Limb (tissue), 2 donors: Measurements from ENCODE around the gene HOXC12.
A peak's percentile ranks its signal among the peaks of the same experiment; 100 is the strongest.

Experiments
- DNase-seq, 2 donors: peaks; one replicate each; pipeline ENCODE4 v3.0.0-alpha.2; 2016; ENCODE audit errors: extremely low spot score in 2 of 2

The HOXC12 gene

DNA sequence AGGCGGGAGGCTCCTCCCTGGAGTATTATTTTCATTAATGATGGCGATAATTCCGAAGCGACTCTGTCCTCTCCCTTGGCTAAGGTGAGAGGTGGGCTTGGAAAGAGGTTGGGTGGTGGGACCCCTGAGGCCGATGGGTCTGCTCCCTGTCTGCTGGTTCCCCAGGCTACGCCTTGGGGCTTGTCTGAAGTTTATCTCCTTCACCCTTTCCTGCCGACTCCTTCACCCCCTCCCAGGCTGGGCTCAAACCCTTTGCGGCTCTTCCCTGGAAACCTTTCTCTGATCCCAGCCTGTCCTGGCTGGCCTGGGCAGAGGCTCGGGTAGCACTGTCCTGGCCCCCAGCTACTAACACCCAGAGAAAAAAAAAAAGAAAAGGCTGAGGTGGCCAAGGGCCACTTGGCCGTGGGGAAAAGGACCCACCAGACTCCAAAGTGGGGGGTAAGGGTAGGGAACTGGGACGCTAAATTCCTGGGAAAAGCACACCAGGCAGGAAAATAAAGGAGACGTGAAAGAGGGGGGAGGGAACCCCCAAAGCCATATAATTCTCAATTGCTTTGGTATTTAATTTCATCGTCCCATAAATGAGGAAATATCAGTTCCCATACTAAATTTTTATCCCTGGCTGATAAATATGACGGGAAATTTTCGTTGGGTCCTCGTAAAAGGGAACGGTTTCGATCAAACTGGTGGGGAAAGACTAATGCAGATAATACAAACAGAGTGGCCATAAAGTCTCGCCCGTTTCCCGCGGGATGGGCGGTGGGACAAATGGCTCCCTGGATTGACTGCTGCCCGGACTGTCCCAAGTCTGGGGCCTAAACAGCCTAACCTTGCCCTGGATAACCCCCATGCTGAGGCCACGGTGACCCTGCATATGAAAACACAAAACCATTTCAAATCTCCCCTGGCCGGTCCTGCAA lies 28.2 kb downstream of the HOXC12 start:
- DNase-seq = no peak

DNA sequence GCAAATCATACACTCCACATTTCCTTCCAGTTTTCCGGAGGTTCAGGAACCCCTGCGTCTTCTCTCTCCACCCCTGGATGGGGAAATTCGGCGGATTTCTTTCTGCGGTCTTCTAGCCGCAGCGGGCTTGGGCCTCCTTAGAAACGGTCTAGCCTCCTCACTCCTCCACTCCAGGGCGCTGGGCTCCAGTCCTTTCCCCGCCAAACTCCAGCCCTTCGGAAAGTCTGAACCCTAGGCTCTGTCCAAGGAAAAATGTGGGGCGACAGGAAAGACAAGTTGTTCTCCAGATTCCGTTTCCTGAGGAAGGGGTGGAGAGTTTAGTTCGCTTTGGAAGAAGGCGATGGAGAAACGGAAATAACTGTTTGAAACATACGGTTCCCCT lies 28.9 kb downstream of the HOXC12 start:
- no peak for DNase-seq

DNA sequence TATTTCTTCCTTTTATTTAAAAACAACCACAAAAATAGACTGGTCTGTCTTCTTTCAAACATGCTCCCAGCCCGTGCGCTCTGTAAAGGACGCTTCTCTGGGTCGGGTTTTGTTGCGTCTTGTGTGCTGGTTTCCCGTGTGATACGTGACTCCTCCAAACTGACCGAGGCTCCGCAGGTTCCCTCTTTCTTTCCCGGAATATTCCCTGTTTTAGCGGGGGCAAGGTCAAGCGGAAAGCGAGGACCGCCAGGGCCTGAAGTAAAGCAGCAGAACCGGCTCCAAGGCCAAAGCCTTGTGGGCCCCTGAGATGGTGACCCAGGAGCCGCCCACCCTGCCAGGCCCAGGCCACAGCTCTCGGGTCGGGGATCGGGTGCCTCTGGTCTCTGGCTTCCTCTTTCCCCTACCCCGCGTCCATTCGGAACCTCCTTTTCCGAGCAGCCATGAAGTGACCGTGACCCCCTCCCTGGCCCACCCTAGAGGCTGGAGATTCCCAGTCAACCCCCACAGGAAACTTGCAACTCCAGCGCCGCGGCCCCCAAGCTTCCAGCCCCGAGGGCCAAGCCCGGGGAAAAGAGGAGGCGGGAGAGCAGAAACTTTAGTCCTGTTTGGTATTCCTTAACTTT lies 29.4 kb downstream of the HOXC12 start:
- peak in 1 of 2 donors; percentile 71 for DNase-seq

DNA sequence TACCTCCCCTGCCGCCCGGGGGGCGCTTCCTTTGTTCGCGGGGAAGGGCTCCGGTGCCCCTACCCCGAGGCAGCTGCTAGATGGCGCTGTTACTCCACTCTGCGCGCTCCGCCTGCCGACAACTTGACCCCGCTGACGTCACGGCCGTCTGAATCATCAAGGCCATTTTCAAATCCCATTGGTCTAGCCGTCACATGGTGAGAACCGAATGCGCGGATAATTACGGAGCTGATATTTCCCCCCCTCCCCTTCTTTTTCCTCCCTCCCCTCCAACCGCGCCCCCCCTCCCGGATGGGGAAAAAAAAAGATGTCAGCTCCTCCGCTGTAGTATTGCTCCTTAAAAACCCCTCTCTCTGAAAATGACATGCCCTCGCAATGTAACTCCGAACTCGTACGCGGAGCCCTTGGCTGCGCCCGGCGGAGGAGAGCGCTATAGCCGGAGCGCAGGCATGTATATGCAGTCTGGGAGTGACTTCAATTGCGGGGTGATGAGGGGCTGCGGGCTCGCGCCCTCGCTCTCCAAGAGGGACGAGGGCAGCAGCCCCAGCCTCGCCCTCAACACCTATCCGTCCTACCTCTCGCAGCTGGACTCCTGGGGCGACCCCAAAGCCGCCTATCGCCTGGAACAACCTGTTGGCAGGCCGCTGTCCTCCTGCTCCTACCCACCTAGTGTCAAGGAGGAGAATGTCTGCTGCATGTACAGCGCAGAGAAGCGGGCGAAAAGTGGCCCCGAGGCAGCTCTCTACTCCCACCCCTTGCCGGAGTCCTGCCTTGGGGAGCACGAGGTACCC lies 30.4 kb downstream of the HOXC12 start, which contains the start of gene HOXC10:
HOXC10 (plus strand) TSS at position 246 of the 791 bp plus-strand sequence; CDS start at position 360, 114 bp downstream.
- DNase-seq = peak; percentile 96 to 97

DNA sequence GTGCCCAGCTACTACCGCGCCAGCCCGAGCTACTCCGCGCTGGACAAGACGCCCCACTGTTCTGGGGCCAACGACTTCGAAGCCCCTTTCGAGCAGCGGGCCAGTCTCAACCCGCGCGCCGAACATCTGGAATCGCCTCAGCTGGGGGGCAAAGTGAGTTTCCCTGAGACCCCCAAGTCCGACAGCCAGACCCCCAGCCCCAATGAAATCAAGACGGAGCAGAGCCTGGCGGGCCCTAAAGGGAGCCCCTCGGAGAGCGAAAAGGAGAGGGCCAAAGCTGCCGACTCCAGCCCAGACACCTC lies 30.9 kb downstream of the HOXC12 start:
- DNase-seq = peak in 1 of 2 donors; percentile 73

DNA sequence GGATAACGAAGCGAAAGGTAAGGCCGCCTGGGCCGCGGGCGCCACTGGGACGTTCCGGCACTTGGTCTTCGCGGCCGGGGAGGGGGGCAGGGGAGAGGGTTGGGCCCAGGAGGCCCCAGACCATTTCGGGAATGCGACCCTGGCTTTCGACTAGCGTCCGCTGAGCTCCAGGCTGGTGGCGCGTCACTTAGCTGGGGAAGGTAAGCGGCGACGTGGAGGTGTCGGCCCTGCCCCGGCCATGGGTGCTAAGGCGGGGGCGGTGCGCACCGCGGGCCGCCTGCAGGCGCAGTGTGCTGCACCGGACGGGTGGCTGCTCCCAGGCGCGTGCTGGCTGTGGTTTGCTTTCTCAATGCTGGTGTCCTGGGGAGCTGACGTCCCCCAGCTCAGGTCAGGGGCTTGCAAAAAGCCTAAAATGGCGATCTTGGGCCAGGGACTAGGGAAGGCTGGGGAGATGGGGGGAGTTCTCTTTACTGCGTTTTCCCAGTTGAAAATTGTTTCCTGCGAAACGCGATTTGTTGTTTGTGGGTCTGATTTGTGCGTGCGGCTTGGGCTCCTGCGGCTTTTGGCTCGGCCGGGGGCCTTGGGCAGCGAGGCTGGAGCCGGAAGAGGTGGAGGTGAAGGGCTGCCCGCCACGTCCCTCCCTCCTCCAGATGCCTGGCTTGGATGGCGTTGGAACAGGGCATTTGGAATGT lies 31.4 kb downstream of the HOXC12 start:
- peak in 1 of 2 donors; percentile 67 for DNase-seq

DNA sequence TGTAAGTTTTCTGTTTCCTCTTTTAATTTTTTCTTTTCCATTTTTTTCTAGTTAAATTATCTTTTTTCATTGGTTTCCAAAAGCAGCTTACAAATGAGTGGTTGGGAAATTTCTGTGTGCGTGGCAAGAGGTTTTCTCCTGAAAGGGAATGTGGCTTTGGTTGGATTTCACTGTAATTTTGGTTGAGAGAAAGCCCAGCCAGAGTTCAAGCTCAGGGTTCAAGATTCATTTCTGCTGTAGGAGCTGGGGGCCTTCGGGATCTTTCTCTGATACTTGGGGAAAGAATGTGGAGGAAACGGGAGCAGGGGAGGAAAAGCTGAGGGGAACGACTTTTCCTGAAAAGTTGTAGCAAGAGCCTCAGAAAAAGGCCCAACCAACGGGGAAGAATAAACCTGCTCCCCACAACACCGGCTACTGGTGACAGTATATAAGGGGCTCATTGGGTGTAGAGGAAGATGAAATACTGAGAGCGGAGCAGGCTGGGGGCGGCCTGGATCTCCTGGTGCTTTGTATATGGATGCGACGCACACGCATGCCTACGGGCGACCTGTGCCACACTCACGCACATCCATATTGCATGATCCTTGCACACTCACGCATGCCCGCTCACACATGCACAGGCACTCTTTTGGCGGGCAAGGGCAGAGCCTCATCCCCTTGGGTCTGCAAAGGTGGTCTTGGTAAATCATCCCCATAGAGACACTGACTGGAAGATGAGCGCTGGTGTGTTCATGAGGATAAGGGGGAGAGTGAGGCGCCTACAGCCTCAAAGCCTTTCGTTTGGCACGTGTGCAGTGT lies 32.2 kb downstream of the HOXC12 start:
- DNase-seq = no peak

DNA sequence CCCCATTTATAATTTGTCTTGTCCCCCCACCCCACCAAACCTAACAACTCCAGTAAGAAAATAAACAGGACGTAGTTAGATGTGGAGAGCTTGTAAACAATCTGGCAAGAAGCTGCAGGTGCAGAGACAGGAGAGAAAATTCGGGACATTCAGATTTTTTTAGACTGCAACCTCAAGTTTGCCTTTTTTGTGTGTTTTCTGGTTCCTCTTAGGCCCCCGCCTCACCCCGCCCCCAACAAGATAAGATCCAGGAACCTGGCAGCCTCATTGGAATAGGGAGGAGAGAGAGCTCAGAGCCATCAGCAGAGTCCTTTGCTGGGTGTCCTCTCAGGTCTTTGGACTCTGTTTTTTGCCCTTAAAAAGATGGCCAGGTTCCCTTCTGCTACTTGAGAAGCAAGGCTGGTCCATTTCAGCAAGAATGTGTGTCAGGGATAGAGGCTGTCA lies 33.1 kb downstream of the HOXC12 start:
- DNase-seq = no peak

DNA sequence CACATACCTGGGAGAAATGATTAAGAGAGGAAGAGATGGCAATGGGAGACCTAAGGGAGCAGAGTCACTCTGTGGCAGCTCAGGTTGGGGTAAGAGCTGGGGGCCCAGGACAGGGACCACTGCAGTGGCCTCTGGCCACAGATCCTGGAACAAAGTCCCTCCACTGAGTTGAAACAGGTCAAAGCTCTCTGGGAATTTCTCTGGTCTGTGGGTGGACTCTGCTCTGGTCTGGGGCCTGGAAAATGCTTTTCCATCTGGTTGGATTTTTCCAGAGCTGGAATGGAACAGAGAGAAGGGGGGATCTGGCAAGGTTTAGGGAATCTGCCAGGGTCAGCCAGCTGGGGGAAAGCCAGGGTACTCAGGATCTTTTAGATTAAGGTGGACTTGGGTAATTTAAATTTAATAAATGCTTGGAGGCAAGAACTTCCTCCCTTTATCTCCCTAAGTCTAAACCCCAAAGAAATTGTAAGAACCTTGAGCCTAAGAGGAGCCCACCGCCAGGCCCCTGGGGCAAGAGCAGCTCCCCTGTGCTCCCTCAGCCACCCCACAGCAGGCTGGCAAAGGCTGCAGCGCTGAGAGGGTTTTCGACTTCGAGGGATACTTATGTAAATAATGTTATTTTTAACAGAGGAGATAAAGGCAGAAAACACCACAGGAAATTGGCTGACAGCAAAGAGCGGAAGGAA lies 34.0 kb downstream of the HOXC12 start:
- no peak for DNase-seq

DNA sequence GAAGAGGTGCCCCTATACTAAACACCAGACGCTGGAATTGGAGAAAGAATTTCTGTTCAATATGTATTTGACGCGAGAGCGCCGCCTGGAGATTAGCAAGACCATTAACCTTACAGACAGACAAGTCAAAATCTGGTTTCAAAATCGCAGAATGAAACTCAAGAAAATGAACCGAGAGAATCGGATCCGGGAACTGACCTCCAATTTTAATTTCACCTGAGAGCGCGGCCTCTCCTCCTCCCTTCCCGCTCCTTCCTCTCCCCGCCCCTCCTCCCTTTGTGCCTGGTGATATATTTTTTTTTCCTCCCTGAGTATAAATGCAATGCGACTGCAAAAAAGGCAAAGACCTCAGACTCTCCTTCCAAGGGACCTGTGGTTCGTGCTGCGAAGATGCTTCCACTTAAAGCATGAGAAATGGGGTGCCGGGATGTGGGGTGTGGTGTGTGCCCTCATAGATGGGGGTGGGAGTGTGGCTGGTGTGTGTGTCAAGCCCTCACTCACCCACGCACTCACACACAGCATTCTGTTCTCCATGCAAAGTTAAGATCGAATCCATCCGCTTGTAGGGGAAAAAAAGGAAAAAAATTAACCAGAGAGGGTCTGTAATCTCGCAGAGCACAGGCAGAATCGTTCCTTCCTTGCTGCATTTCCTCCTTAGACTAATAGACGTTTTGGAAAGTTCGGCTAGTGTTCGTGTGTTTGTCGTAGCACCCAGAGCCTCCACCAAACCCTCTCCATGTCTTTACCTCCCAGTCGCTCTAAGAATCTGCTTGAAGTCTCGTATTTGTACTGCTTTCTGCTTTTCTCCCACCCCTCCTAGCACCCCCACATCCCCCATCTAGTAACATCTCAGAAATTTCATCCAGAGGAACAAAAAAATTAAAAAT lies 34.8 kb downstream of the HOXC12 start:
- peak; percentile 68 to 76 for DNase-seq

DNA sequence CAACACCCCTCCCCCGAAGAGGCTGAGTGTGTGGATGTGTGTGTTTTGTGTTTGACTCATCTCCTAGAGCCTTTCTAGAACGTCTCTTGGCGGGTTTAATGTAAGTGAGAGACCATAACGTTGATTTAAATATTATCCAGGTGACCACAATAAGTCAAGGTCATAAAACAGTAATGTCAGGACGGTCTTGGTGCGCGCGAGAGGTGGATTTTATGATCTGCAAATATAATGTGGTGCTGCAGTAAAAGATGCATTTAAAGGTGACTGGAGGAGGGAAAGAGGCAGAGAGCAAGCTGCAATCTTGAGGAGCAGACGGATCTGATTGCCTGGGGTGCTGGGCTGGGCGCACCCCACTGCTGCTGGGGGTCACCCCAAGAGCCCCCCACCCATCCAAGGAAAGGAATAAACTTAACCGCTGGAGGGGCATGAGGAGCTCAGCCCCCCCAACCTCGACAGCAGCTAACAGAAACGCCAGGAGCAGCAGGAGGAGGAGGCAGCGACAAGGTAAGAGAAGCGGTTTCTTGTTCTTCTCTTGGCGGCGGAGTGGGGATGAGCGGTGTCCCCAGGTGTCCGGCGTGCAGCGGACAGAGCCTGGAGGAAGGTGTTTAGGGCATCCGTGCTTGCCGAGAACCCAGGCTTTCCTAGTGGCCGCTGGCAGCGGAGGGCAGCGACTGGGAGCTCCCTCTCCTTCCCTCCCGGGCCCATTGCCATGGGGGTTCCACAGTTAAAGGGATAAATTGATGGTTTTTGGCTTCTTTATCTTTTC lies 35.8 kb downstream of the HOXC12 start:
- no peak for DNase-seq

DNA sequence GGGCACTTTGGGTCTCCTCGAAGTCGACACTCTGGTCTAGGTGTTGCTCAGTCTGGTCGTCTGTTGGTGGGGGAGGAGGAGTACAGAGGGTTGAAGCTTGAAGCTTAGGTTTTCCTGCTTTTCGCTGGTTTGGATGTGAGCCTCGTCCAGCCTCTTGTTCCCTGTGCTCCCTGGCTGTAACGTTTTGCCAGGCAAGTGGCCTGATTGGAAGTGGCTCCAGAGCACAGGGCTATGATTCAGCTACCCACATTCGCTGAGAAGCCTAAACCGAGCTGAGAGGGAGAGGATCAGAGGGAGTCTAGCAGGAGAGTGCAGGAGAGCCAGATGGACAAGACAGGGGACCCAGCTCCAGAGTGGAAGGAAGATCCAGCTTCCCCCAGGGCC lies 36.4 kb downstream of the HOXC12 start:
- no peak for DNase-seq

DNA sequence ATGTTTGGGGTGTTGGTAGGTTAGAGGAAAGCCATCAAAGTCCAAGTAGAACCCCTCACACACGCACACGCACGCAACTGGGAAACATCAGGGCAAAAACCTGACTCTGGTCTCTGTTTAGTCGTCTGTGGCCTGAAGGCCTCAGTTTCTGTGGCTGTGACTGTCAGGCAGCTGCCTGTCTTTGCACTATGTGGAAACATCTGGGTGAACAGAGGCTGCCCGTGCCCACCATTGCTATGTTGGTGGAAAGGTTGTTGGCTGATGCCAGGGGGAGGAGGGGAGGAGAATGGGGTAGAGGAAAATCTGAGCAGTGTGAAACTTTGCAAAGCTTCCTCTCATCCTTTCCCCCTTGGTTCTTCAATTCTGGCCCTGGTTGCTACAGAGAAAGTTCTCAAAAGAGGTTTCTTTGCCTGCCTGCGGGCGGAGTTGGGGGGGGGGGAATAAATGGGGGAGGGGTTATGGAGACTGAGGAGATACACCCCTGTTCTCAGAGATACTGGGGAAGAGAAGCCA lies 37.7 kb downstream of the HOXC12 start:
- DNase-seq = no peak

DNA sequence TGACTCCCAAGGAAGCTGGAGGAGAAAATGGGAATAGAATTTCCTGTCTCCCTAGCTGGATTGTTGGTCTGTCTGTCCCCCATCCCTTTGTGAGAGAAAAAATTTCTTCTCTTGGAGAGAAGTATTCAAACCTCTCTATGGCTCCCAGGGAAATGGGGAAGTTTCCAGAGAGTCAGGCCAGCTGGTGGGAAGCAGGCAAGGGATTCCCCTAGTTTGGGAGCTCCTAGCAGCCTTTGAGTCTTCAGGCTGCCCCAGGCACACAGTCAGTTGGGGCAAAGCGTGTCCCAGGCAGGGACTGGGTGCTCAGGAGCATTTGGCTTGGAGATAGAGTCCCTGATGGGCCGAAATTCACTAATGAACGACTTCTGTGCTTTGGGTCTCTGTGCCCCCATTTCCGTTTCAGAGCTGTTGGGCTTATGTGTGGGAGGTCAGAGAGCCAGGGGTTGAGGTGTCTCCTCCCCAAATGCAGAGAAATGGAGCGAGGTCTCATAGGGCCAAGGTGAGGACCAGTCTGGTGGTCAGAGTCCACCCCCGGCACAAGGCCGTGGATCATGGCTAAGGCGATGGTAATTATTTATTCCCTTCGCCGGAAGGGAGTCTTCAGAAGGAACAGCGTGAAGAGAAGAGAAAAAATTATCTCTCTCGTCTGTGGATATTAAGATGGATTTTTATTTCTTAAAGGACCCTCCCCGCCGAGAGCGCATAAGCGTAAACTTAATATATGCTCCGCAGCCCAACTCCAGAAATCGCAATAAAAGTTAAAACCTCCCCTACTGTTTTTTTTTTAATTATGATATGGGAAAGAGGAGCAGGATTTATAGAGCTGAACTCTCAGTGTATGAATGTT lies 38.7 kb downstream of the HOXC12 start:
- no peak for DNase-seq

DNA sequence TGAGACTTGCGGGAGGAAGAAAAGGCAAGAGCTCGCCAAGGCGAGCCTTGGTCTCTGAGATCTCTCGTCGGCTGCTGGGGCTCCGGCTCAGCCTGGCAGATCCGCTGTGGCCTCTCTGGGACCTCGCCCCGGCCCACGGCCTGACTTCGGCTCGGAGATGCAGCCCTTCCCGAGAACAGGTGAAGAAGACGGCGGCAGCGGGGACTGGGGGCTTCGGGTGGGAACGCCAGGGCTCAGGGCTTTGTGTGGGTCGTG lies 39.2 kb downstream of the HOXC12 start:
- no peak for DNase-seq

DNA sequence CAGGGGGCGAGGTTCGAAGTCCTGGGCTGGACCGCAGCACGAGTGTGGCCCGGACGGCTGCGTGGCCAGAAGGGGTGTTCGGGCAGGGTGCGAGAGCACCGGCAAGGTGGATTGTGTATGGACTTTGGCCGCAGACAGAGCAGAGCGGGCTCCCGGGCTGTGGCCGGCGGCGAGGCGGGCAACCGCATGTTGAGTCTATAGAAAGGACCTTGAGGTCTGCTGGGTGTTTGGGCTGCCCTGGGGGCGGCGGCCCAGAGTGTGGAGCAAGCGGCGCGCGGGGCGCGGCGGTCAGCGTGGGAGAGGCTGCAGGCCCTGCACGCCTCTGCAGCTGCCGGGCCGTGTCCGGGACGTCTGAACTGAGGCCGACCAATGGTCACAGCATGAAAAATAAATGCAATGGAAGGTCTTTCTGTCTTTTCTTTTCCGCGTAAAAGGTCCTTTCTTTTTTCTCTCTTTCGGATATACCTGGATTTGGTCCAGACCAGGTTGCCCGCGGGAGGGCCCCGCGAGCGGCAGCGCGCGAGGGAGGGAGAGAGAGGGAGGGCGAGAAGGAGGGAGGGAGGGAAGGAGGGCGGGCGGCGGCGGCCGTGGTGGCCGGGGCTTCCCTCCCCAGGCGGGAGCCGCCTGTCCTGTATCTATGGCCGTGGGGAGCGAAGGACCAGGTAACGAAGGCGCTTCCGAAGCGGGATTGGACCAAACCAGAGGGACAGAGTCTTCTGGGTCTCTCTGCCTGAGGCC lies 39.7 kb downstream of the HOXC12 start:
- DNase-seq = peak in 1 of 2 donors; percentile 70

DNA sequence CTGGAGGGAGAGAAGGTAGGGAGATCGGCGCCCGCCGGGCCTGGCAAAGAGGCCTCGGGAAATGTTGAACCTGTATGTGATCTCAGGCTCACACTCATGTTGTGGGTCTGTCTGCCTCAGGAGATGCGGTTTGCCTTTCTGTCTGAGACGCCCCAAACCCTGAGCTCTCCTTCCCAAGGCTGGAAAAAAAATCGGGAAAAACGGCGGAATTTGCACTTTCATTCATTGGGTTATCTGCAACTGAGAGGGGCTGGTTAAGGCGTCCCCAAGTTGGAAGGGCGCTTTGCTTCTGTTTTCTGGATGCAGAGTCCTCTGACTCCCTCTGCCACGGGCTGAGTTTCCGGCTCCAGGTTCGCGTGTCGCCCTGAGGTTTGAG lies 40.3 kb downstream of the HOXC12 start:
- DNase-seq = no peak
